ENCODE results near the gene XRCC3.
A peak's percentile ranks its signal among the peaks of the same experiment; 100 is the strongest.
"Not testable (repeated sequence)": the region's sequence is repeated elsewhere in the genome, so short reads cannot be mapped to it uniquely, and the experiment has no call there.

XRCC3 gene

GRCh38 chr14:103667671-103668070, 47.6 kb downstream of the XRCC3 start:
- no peak for DNase-seq (ENCODE audit: low spot score)

- no peak for DNase-seq (ENCODE audit: low spot score)
Observed at GRCh38 chr14:103663506-103663905, 51.7 kb downstream of the XRCC3 start.

GRCh38 chr14:103662591-103662990, 52.7 kb downstream of the XRCC3 start:
- no peak for DNase-seq (ENCODE audit: low spot score)

- DNase-seq (ENCODE audit: low spot score), result no peak
Observed at GRCh38 chr14:103662029-103662428, 53.2 kb downstream of the XRCC3 start.

GRCh38 chr14:103659631-103660030, 55.6 kb downstream of the XRCC3 start:
- DNase-seq (ENCODE audit: low spot score), result no peak

GRCh38 chr14:103657471-103657870, 57.8 kb downstream of the XRCC3 start:
- peak; percentile 91 for DNase-seq (ENCODE audit: low spot score)

- DNase-seq (ENCODE audit: low spot score), result no peak
Observed at GRCh38 chr14:103656756-103657133, 58.5 kb downstream of the XRCC3 start.

GRCh38 chr14:103656031-103656755, 59.1 kb downstream of the XRCC3 start:
- no peak for DNase-seq (ENCODE audit: low spot score)

GRCh38 chr14:103654619-103655018, 60.6 kb downstream of the XRCC3 start:
- no peak for DNase-seq (ENCODE audit: low spot score)

- no peak for DNase-seq (ENCODE audit: low spot score)
Observed at GRCh38 chr14:103653805-103654204, 61.4 kb downstream of the XRCC3 start.

- DNase-seq (ENCODE audit: low spot score), result not testable (repeated sequence)
Observed at GRCh38 chr14:103653336-103653735, 61.9 kb downstream of the XRCC3 start.

GRCh38 chr14:103652806-103653205, 62.4 kb downstream of the XRCC3 start:
- no peak for DNase-seq (ENCODE audit: low spot score)

GRCh38 chr14:103651585-103651984, 63.7 kb downstream of the XRCC3 start:
- no peak for DNase-seq (ENCODE audit: low spot score)

GRCh38 chr14:103650213-103650612, 65.0 kb downstream of the XRCC3 start:
- DNase-seq (ENCODE audit: low spot score), result no peak

GRCh38 chr14:103649001-103649400, 66.2 kb downstream of the XRCC3 start:
- no peak for DNase-seq (ENCODE audit: low spot score)

Data from AG20443 (cell line).